Naive B cell (primary cell): Measurements from ENCODE around the gene PCDHA12. TPM values are rescaled to one million over a fixed set of nuclear protein-coding genes. Genes with fewer than 3 reads are reported as not detected.
A peak's percentile ranks its signal among the peaks of the same experiment; 100 is the strongest.
"Not testable (repeated sequence)": the region's sequence is repeated elsewhere in the genome, so short reads cannot be mapped to it uniquely, and the experiment has no call there.

ENCODE experiments used
- ATAC-seq, 2 donors: fragments of 150-1000 bp; cut with Tn5 transposase; 2 replicates each; pipeline ENCODE4 v1.10.0; 2021; ENCODE audit warnings: low read depth in 2 of 2, mild to moderate bottlenecking in 2 of 2, moderate library complexity in 2 of 2
- DNase-seq: peaks from one replicate; pipeline ENCODE4 v3.0.0; 2022
- H3K27ac Mint-ChIP-seq, 6 donors: one replicate each; pipeline ENCODE4 v1.8.0; 2020 to 2022; ENCODE audit warnings: mild to moderate bottlenecking in 6 of 6, mixed read lengths in 6 of 6, moderate library complexity in 5 of 6, inconsistent platforms in 2 of 6
- H3K27me3 Mint-ChIP-seq, 3 donors: one replicate each; pipeline ENCODE4 v1.8.0; 2021 to 2022; ENCODE audit warnings: mixed read lengths in 3 of 3, mild to moderate bottlenecking in 1 of 3
- H3K36me3 Mint-ChIP-seq, 2 donors: one replicate each; pipeline ENCODE4 v1.8.0; 2020 to 2022; ENCODE audit warnings: mixed read lengths in 2 of 2, inconsistent platforms in 1 of 2, mild to moderate bottlenecking in 1 of 2
- H3K4me1 Mint-ChIP-seq, 3 donors: one replicate each; pipeline ENCODE4 v1.8.0; 2020 to 2022; ENCODE audit warnings: mixed read lengths in 3 of 3, inconsistent platforms in 1 of 3, mild to moderate bottlenecking in 1 of 3, moderate library complexity in 1 of 3
- H3K4me3 Mint-ChIP-seq, 8 donors: one replicate each; pipeline ENCODE4 v1.8.0; 2020 to 2022; ENCODE audit warnings: mild to moderate bottlenecking in 8 of 8, mixed read lengths in 8 of 8, moderate library complexity in 8 of 8, inconsistent platforms in 2 of 8
- H3K9me3 Mint-ChIP-seq, 7 donors: one replicate each; pipeline ENCODE4 v1.8.0; 2020 to 2022; ENCODE audit warnings: mixed read lengths in 7 of 7, mild to moderate bottlenecking in 5 of 7, inconsistent platforms in 2 of 7, moderate library complexity in 1 of 7
- polyA plus RNA-seq, 6 donors: library from polyadenylated mRNA; unstranded; fragments of 300-500 nt; fragmentation: Illumina TruSeq; gene quantifications; one replicate each; pipeline ENCODE4 v1.2.3, GENCODE V29; 2021; ENCODE audit warnings: low read depth in 6 of 6

The PCDHA12 gene, protein sequence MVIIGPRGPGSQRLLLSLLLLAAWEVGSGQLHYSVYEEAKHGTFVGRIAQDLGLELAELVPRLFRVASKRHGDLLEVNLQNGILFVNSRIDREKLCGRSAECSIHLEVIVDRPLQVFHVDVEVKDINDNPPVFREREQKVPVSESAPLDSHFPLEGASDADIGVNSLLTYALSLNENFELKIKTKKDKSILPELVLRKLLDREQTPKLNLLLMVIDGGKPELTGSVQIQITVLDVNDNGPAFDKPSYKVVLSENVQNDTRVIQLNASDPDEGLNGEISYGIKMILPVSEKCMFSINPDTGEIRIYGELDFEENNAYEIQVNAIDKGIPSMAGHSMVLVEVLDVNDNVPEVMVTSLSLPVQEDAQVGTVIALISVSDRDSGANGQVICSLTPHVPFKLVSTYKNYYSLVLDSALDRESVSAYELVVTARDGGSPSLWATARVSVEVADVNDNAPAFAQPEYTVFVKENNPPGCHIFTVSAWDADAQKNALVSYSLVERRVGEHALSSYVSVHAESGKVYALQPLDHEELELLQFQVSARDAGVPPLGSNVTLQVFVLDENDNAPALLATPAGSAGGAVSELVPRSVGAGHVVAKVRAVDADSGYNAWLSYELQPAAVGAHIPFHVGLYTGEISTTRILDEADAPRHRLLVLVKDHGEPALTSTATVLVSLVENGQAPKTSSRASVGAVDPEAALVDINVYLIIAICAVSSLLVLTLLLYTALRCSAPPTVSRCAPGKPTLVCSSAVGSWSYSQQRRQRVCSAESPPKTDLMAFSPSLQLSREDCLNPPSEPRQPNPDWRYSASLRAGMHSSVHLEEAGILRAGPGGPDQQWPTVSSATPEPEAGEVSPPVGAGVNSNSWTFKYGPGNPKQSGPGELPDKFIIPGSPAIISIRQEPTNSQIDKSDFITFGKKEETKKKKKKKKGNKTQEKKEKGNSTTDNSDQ
- not detected for polyA plus RNA-seq

DNA sequence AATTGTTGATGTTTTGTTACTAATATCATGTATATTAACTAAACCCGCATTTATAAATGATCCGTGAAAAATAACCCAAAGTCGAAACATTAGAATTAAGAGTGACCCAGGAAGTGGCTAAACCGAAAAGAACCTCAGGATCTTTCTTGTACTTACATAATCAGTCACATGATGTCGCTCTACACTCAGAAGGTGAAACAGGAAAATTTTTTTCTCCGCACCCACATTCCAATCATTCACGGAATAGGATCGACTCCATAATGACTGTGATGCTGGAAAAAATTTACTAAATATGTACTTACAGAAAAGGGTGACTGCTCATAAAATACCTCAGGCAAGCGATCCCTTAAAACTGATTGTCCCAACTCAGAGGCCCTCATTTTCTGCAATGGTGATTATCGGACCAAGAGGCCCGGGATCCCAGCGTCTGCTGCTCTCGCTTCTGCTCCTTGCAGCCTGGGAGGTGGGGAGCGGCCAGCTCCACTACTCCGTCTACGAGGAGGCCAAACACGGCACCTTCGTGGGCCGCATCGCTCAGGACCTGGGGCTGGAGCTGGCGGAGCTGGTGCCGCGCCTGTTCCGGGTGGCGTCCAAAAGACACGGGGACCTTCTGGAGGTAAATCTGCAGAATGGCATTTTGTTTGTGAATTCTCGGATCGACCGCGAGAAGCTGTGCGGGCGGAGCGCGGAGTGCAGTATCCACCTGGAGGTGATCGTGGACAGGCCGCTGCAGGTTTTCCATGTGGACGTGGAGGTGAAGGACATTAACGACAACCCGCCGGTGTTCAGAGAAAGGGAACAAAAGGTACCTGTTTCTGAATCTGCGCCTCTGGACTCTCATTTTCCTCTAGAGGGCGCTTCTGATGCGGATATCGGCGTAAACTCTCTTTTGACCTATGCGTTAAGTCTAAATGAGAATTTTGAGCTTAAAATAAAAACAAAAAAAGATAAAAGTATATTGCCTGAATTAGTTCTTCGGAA is at the start of gene PCDHA12:
TSS of gene PCDHA12 (plus strand) at position 224 of the 981 bp plus-strand sequence. CDS start at position 389, 165 bp downstream.
- H3K9me3 Mint-ChIP-seq: peaks cover 3 to 51% (median 33%) of the 10 kb centered on the region in 7 donors
- no peak for DNase-seq
- no peak for ATAC-seq
- H3K36me3 Mint-ChIP-seq: peaks cover 4 to 8% of the 10 kb centered on the region in 2 donors
- no peaks in the 10 kb centered on the region for H3K4me1 Mint-ChIP-seq
- H3K27me3 Mint-ChIP-seq: peaks cover 19 to 39% (median 29%) of the 10 kb centered on the region in 3 donors
- peak within 1 kb of the TSS in 2 of 6 donors; percentile 27 to 71 for H3K27ac Mint-ChIP-seq
- H3K4me3 Mint-ChIP-seq: peak within 1 kb of the TSS in 2 of 8 donors; percentile 10 to 13

DNA sequence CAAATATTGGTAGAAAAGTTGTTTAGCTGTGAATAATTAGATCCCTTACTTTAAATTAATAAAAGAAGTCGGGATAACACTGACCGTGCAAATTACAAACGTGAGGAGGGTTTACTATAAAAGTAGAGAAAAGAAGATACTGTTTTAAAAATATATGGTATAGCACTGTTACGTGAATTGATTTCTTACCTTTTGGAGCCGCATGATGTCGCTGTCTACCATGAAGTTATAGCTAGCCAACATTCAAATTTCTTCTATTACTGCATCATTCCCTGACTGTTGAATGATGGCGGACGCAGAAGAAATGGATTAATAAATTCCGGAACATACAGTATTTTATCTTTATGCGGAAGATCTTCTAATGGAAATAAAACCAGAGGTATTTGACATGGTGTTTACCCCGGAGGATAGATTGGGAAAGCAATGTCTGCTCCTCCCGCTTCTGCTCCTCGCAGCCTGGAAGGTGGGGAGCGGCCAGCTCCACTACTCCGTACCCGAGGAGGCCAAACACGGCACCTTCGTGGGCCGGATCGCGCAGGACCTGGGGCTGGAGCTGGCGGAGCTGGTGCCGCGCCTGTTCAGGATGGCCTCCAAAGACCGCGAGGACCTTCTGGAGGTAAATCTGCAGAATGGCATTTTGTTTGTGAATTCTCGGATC is 47.3 kb upstream of the PCDHA12 start, which contains the start of gene PCDHA6:
TSS of gene PCDHA6 (plus strand) at position 257 of the 658 bp plus-strand sequence. CDS start at position 389, 132 bp downstream.
- peaks cover 2 to 57% (median 34%) of the 10 kb centered on the region in 7 donors for H3K9me3 Mint-ChIP-seq
- H3K27me3 Mint-ChIP-seq: peaks cover 23 to 36% (median 28%) of the 10 kb centered on the region in 3 donors

DNA sequence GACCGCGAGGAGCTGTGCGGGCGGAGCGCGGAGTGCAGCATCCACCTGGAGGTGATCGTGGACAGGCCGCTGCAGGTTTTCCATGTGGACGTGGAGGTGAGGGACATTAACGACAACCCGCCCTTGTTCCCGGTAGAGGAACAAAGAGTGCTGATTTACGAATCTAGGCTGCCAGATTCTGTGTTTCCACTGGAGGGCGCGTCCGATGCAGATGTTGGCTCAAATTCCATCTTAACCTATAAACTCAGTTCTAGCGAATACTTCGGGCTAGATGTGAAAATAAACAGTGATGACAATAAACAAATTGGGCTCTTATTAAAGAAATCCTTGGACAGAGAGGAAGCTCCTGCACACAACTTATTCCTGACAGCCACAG is 46.8 kb upstream of the PCDHA12 start:
- peaks cover 2 to 61% (median 33%) of the 10 kb centered on the region in 7 donors for H3K9me3 Mint-ChIP-seq
- H3K27me3 Mint-ChIP-seq: peaks cover 27 to 40% (median 33%) of the 10 kb centered on the region in 3 donors
- DNase-seq (no peak), ATAC-seq (no peak)
- H3K27ac Mint-ChIP-seq: no peak overlapping the region
- H3K4me1 Mint-ChIP-seq: no peaks in the 10 kb centered on the region
- H3K4me3 Mint-ChIP-seq: peak overlapping the region in 1 of 8 donors; percentile 29
- peaks cover 0 to 24% of the 10 kb centered on the region in 2 donors for H3K36me3 Mint-ChIP-seq

More for the DNA sequence above, 47.3 kb upstream of the PCDHA12 start, which contains the start of gene PCDHA6:
- peak within 1 kb of the TSS in 2 of 6 donors; percentile 10 to 59 for H3K27ac Mint-ChIP-seq
- peak within 1 kb of the TSS in 2 of 8 donors; percentile 29 to 42 for H3K4me3 Mint-ChIP-seq
- H3K36me3 Mint-ChIP-seq: peaks cover 0 to 20% of the 10 kb centered on the region in 2 donors
- H3K4me1 Mint-ChIP-seq: no peaks in the 10 kb centered on the region
- DNase-seq (no peak), ATAC-seq (no peak)

DNA sequence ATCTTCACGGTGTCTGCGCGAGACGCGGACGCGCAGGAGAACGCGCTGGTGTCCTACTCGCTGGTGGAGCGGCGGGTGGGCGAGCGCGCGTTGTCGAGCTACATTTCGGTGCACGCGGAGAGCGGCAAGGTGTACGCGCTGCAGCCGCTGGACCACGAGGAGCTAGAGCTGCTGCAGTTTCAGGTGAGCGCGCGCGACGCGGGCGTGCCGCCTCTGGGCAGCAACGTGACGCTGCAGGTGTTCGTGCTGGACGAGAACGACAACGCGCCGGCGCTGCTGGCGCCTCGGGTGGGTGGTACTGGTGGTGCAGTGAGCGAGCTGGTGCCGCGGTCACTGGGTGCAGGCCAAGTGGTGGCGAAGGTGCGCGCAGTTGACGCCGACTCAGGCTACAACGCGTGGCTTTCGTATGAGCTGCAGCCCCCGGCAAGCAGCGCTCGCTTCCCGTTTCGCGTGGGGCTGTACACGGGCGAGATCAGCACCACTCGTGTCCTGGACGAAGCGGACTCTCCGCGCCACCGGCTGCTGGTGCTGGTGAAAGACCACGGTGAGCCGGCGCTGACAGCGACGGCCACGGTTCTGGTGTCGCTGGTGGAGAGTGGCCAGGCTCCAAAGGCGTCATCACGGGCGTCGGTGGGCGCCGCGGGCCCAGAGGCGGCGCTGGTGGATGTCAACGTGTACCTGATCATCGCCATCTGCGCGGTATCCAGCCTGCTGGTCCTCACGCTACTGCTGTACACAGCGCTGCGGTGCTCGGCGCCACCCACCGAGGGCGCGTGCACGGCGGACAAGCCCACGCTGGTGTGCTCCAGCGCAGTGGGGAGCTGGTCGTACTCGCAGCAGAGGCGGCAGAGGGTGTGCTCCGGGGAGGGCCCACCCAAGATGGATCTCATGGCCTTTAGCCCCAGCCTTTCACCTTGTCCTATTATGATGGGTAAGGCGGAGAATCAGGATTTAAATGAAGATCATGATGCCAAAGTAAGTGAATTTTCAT is 45.3 kb upstream of the PCDHA12 start:
- H3K4me3 Mint-ChIP-seq, H3K27ac Mint-ChIP-seq, ATAC-seq, H3K4me1 Mint-ChIP-seq, DNase-seq: not testable (repeated sequence)
- H3K27me3 Mint-ChIP-seq: peaks cover 32 to 45% (median 42%) of the 10 kb centered on the region in 3 donors
- peaks cover 6 to 72% (median 37%) of the 10 kb centered on the region in 7 donors for H3K9me3 Mint-ChIP-seq
- H3K36me3 Mint-ChIP-seq: peaks cover 0 to 24% of the 10 kb centered on the region in 2 donors

DNA sequence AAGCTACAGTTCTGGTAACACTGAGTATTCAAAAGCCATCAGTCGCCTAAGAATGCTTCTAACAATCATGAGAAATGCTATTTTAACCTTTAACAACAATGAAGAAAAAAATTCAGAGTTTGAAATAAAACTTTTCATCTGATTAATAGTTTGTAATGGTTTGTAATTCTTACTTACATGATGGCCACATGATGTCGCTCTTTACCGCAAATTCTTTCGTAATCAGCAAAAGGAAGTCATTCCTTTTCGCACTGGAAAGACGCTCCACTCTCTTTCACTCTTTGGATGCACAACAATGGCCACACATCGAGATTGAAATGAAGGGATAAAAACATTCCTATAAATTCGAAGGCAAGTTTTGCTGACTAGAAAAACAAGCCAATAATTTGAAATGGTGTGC is 41.1 kb upstream of the PCDHA12 start, which contains the start of gene PCDHA7:
TSS of gene PCDHA7 (plus strand) at position 277 of the 400 bp plus-strand sequence. CDS start at position 392, 115 bp downstream.
- peak within 1 kb of the TSS in 2 of 8 donors; percentile 5 to 6 for H3K4me3 Mint-ChIP-seq
- no peaks in the 10 kb centered on the region for H3K4me1 Mint-ChIP-seq
- ATAC-seq: no peak
- H3K27ac Mint-ChIP-seq: peak within 1 kb of the TSS in 1 of 6 donors; percentile 28
- peaks cover 7 to 40% (median 26%) of the 10 kb centered on the region in 7 donors for H3K9me3 Mint-ChIP-seq
- peaks cover 0 to 20% of the 10 kb centered on the region in 2 donors for H3K36me3 Mint-ChIP-seq
- no peak for DNase-seq
- H3K27me3 Mint-ChIP-seq: peaks cover 17 to 25% (median 21%) of the 10 kb centered on the region in 3 donors

DNA sequence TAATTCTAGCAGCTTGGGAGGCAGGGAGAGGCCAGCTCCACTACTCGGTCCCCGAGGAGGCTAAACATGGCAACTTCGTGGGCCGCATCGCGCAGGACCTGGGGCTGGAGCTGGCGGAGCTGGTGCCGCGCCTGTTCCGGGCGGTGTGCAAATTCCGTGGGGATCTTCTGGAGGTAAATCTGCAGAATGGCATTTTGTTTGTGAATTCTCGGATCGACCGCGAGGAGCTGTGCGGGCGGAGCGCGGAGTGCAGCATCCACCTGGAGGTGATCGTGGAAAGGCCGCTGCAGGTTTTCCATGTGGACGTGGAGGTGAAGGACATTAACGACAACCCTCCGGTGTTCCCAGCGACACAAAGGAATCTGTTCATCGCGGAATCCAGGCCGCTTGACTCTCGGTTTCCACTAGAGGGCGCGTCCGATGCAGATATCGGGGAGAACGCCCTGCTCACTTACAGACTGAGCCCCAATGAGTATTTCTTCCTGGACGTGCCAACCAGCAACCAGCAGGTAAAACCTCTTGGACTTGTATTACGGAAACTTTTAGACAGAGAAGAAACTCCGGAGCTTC is 40.6 kb upstream of the PCDHA12 start:
- Mint-ChIP-seq H3K27me3 (peaks cover 18 to 22% (median 21%) of the 10 kb centered on the region in 3 donors), H3K4me3 (peak overlapping the region in 1 of 8 donors; percentile 5), H3K9me3 (peaks cover 7 to 40% (median 24%) of the 10 kb centered on the region in 7 donors), H3K36me3 (peaks cover 0 to 20% of the 10 kb centered on the region in 2 donors), H3K27ac (peak overlapping the region in 1 of 6 donors; percentile 28)
- DNase-seq, H3K4me1 Mint-ChIP-seq, ATAC-seq: not testable (repeated sequence)

DNA sequence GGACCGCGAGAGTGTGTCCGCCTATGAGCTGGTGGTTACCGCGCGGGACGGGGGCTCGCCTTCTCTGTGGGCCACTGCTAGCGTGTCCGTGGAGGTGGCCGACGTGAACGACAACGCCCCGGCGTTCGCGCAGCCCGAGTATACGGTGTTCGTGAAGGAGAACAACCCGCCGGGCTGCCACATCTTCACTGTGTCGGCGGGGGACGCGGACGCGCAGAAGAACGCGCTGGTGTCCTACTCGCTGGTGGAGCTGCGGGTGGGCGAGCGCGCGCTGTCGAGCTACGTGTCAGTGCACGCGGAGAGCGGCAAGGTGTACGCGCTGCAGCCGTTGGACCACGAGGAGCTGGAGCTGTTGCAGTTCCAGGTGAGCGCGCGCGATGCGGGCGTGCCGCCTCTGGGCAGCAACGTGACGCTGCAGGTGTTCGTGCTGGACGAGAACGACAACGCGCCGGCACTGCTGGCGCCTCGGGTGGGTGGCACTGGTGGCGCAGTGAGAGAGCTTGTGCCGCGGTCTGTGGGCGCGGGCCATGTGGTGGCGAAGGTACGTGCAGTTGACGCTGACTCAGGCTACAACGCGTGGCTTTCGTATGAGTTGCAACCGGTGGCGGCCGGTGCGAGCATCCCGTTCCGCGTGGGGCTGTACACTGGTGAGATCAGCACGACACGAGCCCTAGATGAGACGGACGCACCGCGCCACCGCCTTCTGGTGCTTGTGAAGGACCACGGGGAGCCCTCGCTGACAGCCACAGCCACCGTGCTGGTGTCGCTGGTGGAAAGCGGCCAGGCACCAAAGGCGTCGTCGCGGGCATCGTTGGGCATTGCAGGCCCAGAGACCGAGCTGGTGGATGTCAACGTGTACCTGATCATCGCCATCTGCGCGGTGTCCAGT is 39.2 kb upstream of the PCDHA12 start:
- H3K9me3 Mint-ChIP-seq: peaks cover 13 to 49% (median 27%) of the 10 kb centered on the region in 7 donors
- H3K4me1 Mint-ChIP-seq: no peaks in the 10 kb centered on the region
- peaks cover 27 to 31% (median 31%) of the 10 kb centered on the region in 3 donors for H3K27me3 Mint-ChIP-seq
- H3K27ac Mint-ChIP-seq: no peak overlapping the region
- DNase-seq (no peak), ATAC-seq (no peak)
- H3K36me3 Mint-ChIP-seq: peaks cover 0 to 28% of the 10 kb centered on the region in 2 donors
- no peak overlapping the region for H3K4me3 Mint-ChIP-seq

DNA sequence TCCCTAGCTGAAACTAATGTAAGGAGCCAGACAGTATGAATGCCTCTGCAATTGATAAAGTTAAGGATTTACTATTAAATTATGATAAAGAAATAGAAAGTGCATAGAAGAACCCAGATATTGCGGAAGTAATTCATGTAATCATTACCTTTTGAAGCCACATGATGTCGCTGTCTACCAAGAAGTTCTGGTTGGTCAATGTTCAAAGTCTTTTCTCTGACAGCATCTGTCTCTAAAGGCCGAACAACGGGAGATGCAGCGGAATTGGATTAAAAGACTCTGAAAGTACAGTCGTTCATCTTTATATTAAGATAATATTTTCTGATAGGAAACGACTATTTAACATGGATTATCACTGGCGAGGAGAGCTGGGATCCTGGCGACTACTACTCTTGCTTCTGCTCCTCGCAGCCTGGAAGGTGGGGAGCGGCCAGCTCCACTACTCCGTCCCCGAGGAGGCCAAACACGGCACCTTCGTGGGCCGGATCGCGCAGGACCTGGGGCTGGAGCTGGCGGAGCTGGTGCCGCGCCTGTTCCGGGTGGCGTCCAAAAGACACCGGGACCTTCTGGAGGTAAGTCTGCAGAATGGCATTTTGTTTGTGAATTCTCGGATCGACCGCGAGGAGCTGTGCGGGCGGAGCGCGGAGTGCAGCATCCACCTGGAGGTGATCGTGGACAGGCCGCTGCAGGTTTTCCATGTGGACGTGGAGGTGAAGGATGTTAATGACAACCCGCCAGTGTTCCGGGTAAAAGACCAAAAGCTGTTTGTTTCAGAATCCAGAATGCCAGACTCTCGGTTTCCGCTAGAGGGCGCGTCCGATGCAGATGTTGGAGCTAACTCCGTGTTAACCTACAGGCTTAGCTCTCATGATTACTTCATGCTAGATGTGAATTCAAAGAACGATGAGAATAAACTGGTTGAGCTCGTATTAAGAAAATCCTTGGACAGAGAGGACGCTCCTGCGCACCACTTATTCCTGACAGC is 33.8 kb upstream of the PCDHA12 start, which contains the start of gene PCDHA8:
TSS of gene PCDHA8 (plus strand) at position 210 of the 985 bp plus-strand sequence. CDS start at position 345, 135 bp downstream.
- Mint-ChIP-seq H3K9me3 (peaks cover 5 to 36% (median 14%) of the 10 kb centered on the region in 7 donors), H3K4me1 (no peaks in the 10 kb centered on the region), H3K36me3 (peaks cover 0 to 15% of the 10 kb centered on the region in 2 donors), H3K27me3 (peaks cover 10 to 30% (median 17%) of the 10 kb centered on the region in 3 donors), H3K4me3 (peak within 1 kb of the TSS in 2 of 8 donors; percentile 58 to 68), H3K27ac (peak within 1 kb of the TSS in 1 of 6 donors; percentile 94)
- no peak for ATAC-seq
- no peak for DNase-seq
